ENCODE results near the gene SLC9A9. TPM values are rescaled to one million over a fixed set of nuclear protein-coding genes. Genes with fewer than 3 reads are reported as not detected.

The SLC9A9 gene
- total RNA-seq, 1 experiment from 2014 or later, result not detected

- H3K4me3 Mint-ChIP-seq (ENCODE audit: unreplicated experiment), result no peak overlapping the region
- peaks cover 3% of the 10 kb centered on the region for H3K27me3 Mint-ChIP-seq (ENCODE audit: insufficient read depth, unreplicated experiment)
- intact Hi-C loops (cut with micrococcal nuclease; ENCODE audit: unreplicated experiment), result no loop called here
- H3K9me3 Mint-ChIP-seq (ENCODE audit: unreplicated experiment), result no peaks in the 10 kb centered on the region
- TF ChIP-seq CTCF (IDR thresholded peaks at IDR 0.05; ENCODE audit: insufficient read depth in 1 of 2, low read depth in 1 of 2, low read length in 1 of 2, severe bottlenecking in 1 of 2, unreplicated experiment in 1 of 2), result no peak
- no peaks in the 10 kb centered on the region for H3K4me1 ChIP-seq
- no peaks in the 10 kb centered on the region for H3K27me3 ChIP-seq (replicated peaks; ENCODE audit: control insufficient read depth, insufficient read depth, low read length)
- no peaks in the 10 kb centered on the region for H3K36me3 Mint-ChIP-seq (ENCODE audit: insufficient read depth, unreplicated experiment)
- H3K4me1 Mint-ChIP-seq (ENCODE audit: low read depth, unreplicated experiment), result no peaks in the 10 kb centered on the region
- DNase-seq, result no peak
- H3K27ac Mint-ChIP-seq (ENCODE audit: unreplicated experiment), result no peak overlapping the region
- H3K36me3 ChIP-seq (ENCODE audit: control insufficient read depth, insufficient read depth, low read length), result no peaks in the 10 kb centered on the region
- CTCF ChIA-PET, result no interaction called here
- POLR2A ChIA-PET, result no interaction called here
- no TSS peak for BruUV-seq (replicated peaks)
- no peaks in the 10 kb centered on the region for H3K9me3 ChIP-seq
- H3K4me3 ChIP-seq (ENCODE audit: low read depth, low read length), result no peak overlapping the region
Measured at GRCh38 chr3:143571548-143571947, 276.7 kb downstream of the SLC9A9 start.

GRCh38 chr3:143567823-143568222 lies 280.4 kb downstream of the SLC9A9 start:
- Histone ChIP-seq H3K36me3 (ENCODE audit: control insufficient read depth, insufficient read depth, low read length) (no peaks in the 10 kb centered on the region), H3K4me1 (no peaks in the 10 kb centered on the region), H3K9me3 (no peaks in the 10 kb centered on the region), H3K27me3 (replicated peaks; ENCODE audit: control insufficient read depth, insufficient read depth, low read length) (no peaks in the 10 kb centered on the region), H3K4me3 (ENCODE audit: low read depth, low read length) (no peak overlapping the region)
- Mint-ChIP-seq H3K9me3 (ENCODE audit: unreplicated experiment) (no peaks in the 10 kb centered on the region), H3K36me3 (ENCODE audit: insufficient read depth, unreplicated experiment) (no peaks in the 10 kb centered on the region), H3K4me3 (ENCODE audit: unreplicated experiment) (no peak overlapping the region), H3K27ac (ENCODE audit: unreplicated experiment) (no peak overlapping the region), H3K27me3 (ENCODE audit: insufficient read depth, unreplicated experiment) (no peaks in the 10 kb centered on the region), H3K4me1 (ENCODE audit: low read depth, unreplicated experiment) (peaks cover under 1% of the 10 kb centered on the region)
- DNase-seq, result no peak
- ChIA-PET CTCF (no interaction called here), POLR2A (no interaction called here)
- TF ChIP-seq CTCF (IDR thresholded peaks at IDR 0.05; ENCODE audit: insufficient read depth in 1 of 2, low read depth in 1 of 2, low read length in 1 of 2, severe bottlenecking in 1 of 2, unreplicated experiment in 1 of 2), result no peak
- intact Hi-C loops (cut with micrococcal nuclease; ENCODE audit: unreplicated experiment), result no loop called here
- no TSS peak for BruUV-seq (replicated peaks)

- no peak for DNase-seq
- Mint-ChIP-seq H3K27ac (ENCODE audit: unreplicated experiment) (no peak overlapping the region), H3K27me3 (ENCODE audit: insufficient read depth, unreplicated experiment) (no peaks in the 10 kb centered on the region), H3K4me3 (ENCODE audit: unreplicated experiment) (no peak overlapping the region), H3K4me1 (ENCODE audit: low read depth, unreplicated experiment) (peaks cover 13% of the 10 kb centered on the region), H3K36me3 (ENCODE audit: insufficient read depth, unreplicated experiment) (no peaks in the 10 kb centered on the region), H3K9me3 (ENCODE audit: unreplicated experiment) (no peaks in the 10 kb centered on the region)
- TF ChIP-seq CTCF (IDR thresholded peaks at IDR 0.05; ENCODE audit: insufficient read depth in 1 of 2, low read depth in 1 of 2, low read length in 1 of 2, severe bottlenecking in 1 of 2, unreplicated experiment in 1 of 2), result no peak
- ChIA-PET POLR2A (no interaction called here), CTCF (no interaction called here)
- Histone ChIP-seq H3K4me1 (0 out of 2 replicates have a peak, but pooled peaks cover 5% of the 10 kb centered on the region), H3K4me3 (ENCODE audit: low read depth, low read length) (no peak overlapping the region), H3K27me3 (replicated peaks; ENCODE audit: control insufficient read depth, insufficient read depth, low read length) (no peaks in the 10 kb centered on the region), H3K9me3 (peaks cover 3% of the 10 kb centered on the region; the same call in 1 of the 2 replicates), H3K36me3 (ENCODE audit: control insufficient read depth, insufficient read depth, low read length) (no peaks in the 10 kb centered on the region)
- intact Hi-C loops (cut with micrococcal nuclease; ENCODE audit: unreplicated experiment), result no loop called here
- BruUV-seq (replicated peaks), result no TSS peak
Measured at GRCh38 chr3:143565951-143566350, 282.3 kb downstream of the SLC9A9 start.
